H1 (cell line): ENCODE measurements around the gene RAB32.

ENCODE experiments used
- HDAC2 ChIP-seq, 2 experiments: fragments of 300-600 bp in 1 of 2; sonication (generic) in 1 of 2; IDR thresholded peaks; 2 replicates each; pipeline ENCODE4 v1.6.1; 2011 to 2012; ENCODE audit warnings: low read depth in 2 of 2, low read length in 2 of 2, mild to moderate bottlenecking in 2 of 2, moderate library complexity in 2 of 2, borderline replicate concordance in 1 of 2, inconsistent platforms in 1 of 2
- POLR2A ChIP-seq, 2 experiments: IDR thresholded peaks; 1 replicate in 1 of 2; 2 replicates in 1 of 2; pipeline ENCODE4 v1.6.1; 2011; ENCODE audit warnings: low read depth in 2 of 2, low read length in 2 of 2, mild to moderate bottlenecking in 2 of 2; ENCODE audit errors: control extremely low read depth in 1 of 2
- POLR2AphosphoS5 ChIP-seq: IDR thresholded peaks from 2 replicates; pipeline ENCODE4 v1.6.1; 2011; ENCODE audit warnings: low read depth, low read length
- TAF1 ChIP-seq: IDR thresholded peaks from 2 replicates; pipeline ENCODE4 v1.6.1; 2011; ENCODE audit warnings: mild to moderate bottlenecking, low read depth, low read length

DNA sequence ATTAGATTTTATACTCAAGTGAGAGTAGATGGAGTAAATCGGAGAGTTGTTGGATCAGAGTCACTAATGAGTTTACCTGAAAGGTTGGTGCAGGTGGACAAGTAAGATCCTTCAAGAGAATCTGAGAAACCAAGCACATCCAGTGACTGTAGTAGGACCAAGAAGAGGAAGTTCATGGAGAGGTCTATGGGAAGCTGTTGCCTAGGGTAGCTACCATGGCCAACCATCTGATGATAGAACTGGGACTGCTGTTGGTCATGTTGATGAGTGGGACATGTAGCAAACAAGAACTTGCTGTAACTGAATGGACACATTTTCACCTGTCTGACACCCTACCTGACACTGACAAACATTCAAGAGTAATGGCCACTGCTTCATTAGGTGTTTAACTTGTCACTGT lies 43.8 kb downstream of the RAB32 start:
- TF ChIP-seq POLR2A (IDR thresholded peaks at IDR 0.05; ENCODE audit: control extremely low read depth in 1 of 2, low read depth in 2 of 2, low read length in 2 of 2): no peak
- TF ChIP-seq POLR2AphosphoS5: no peak
- TF ChIP-seq HDAC2 (IDR thresholded peaks at IDR 0.05; ENCODE audit: borderline replicate concordance in 1 of 2, low read depth in 2 of 2, low read length in 2 of 2): no peak
- TF ChIP-seq TAF1: no peak
